H1 (cell line): ENCODE results near the gene WDR19. TPM values are rescaled to one million over a fixed set of nuclear protein-coding genes. Genes with fewer than 3 reads are reported as not detected.

Source experiments
- CTCF ChIA-PET: fragments of 300-600 bp; sonication (Branson Sonifier 250); formaldehyde crosslinking; loops from one replicate; lab custom pipeline; 2021; ENCODE audit not compliant: partially characterized antibody; lab: Charles Lee
- POLR2A ChIA-PET: fragments of 300-600 bp; sonication (Branson Sonifier 250); formaldehyde crosslinking; loops from one replicate; lab custom pipeline; 2021; ENCODE audit warnings: inconsistent platforms; ENCODE audit not compliant: partially characterized antibody; lab: Charles Lee
- DNase-seq, 2 experiments: peaks; one replicate each; pipeline versions ENCODE4 v3.0.0 to v3.0.0-alpha.2; 2010 to 2022; ENCODE audit warnings: low spot score in 2 of 2, low read depth in 1 of 2, mixed read lengths in 1 of 2
- FAIRE-seq: peaks from 2 replicates; lab custom pipeline; 2011; peaks lifted over from hg19 to GRCh38; lab: Jason Lieb, UNC
- H2AFZ ChIP-seq: 2 replicates; pipeline ENCODE4 v1.8.1; 2012; ENCODE audit warnings: low read length, inconsistent platforms
- H2AK5ac ChIP-seq: 2 replicates; pipeline ENCODE4 v1.6.1; 2013; ENCODE audit warnings: low read depth, low read length
- H2BK120ac ChIP-seq: replicated peaks from 2 replicates; pipeline ENCODE3; 2013; ENCODE audit warnings: low read depth, low read length, inconsistent platforms
- H2BK12ac ChIP-seq: 2 replicates; pipeline ENCODE4 v1.6.1; 2013; ENCODE audit warnings: low read depth, low read length
- H2BK15ac ChIP-seq: 2 replicates; pipeline ENCODE4 v1.6.1; 2013; ENCODE audit warnings: low read length
- H2BK20ac ChIP-seq: 2 replicates; pipeline ENCODE4 v1.6.1; 2013; ENCODE audit warnings: low read length
- H2BK5ac ChIP-seq: 2 replicates; pipeline ENCODE4 v1.6.1; 2013; ENCODE audit warnings: low read depth, low read length
- H3K14ac ChIP-seq: 2 replicates; pipeline ENCODE4 v1.6.1; 2013; ENCODE audit warnings: inconsistent platforms; ENCODE audit not compliant: insufficient read length
- H3K18ac ChIP-seq: 2 replicates; pipeline ENCODE4 v1.6.1; 2013; ENCODE audit warnings: low read length; ENCODE audit errors: extremely low read depth
- H3K23ac ChIP-seq: 2 replicates; pipeline ENCODE4 v1.6.1; 2013; ENCODE audit warnings: inconsistent platforms; ENCODE audit not compliant: insufficient read length
- H3K23me2 ChIP-seq: 2 replicates; pipeline ENCODE4 v1.6.1; 2013; ENCODE audit warnings: low read depth, low read length
- H3K27ac ChIP-seq: 2 replicates; pipeline ENCODE4 v1.6.1; 2011; ENCODE audit warnings: low read depth, low read length, inconsistent platforms
- H3K27me3 ChIP-seq, 4 experiments: replicated peaks in 1 of 4; 1 replicate in 1 of 4; 2 replicates in 3 of 4; pipeline versions ENCODE4 v1.6.1 to v1.8.1; 2011 to 2013; ENCODE audit warnings: low read length in 3 of 4, mild to moderate bottlenecking in 3 of 4, inconsistent platforms in 2 of 4, mixed read lengths in 2 of 4, moderate library complexity in 1 of 4; ENCODE audit not compliant: control insufficient read depth in 3 of 4, insufficient read depth in 3 of 4; ENCODE audit errors: extremely low read depth in 1 of 4
- H3K36me3 ChIP-seq, 4 experiments: 2 replicates each; pipeline versions ENCODE4 v1.6.1 to v1.8.1; 2011 to 2013; ENCODE audit warnings: mild to moderate bottlenecking in 4 of 4, low read length in 3 of 4, moderate library complexity in 2 of 4, control low read depth in 1 of 4, inconsistent platforms in 1 of 4; ENCODE audit not compliant: insufficient read depth in 4 of 4, control insufficient read depth in 2 of 4
- H3K4ac ChIP-seq: replicated peaks from 2 replicates; pipeline ENCODE3; 2013; ENCODE audit warnings: low read length, low read depth, mixed read lengths, inconsistent platforms; ENCODE audit not compliant: insufficient read length
- H3K4me1 ChIP-seq, 4 experiments: replicated peaks in 1 of 4; 1 replicate in 1 of 4; 2 replicates in 3 of 4; pipeline versions ENCODE4 v1.6.1 to v1.8.1; 2011 to 2013; ENCODE audit warnings: low read length in 3 of 4, inconsistent platforms in 2 of 4, mixed read lengths in 1 of 4; ENCODE audit not compliant: insufficient read depth in 4 of 4, control insufficient read depth in 3 of 4
- H3K4me2 ChIP-seq, 2 experiments: 2 replicates each; pipeline versions ENCODE4 v1.6.1 to v1.8.1; 2011 to 2013; ENCODE audit warnings: low read depth in 2 of 2, low read length in 2 of 2, control low read depth in 1 of 2, inconsistent platforms in 1 of 2, mild to moderate bottlenecking in 1 of 2; ENCODE audit not compliant: insufficient read depth in 1 of 2
- H3K4me3 ChIP-seq, 4 experiments: fragments of 200-600, 300-600 bp in 1 of 4; sonication (generic), shearing (Covaris generic), sonication (Bioruptor Twin) in 1 of 4; 2 replicates each; pipeline versions ENCODE4 v1.5.1 to v1.8.1; 2011 to 2016; ENCODE audit warnings: low read length in 4 of 4, low read depth in 3 of 4, control low read depth in 2 of 4, inconsistent platforms in 2 of 4, mild to moderate bottlenecking in 2 of 4, mixed read lengths in 1 of 4, moderate library complexity in 1 of 4; ENCODE audit not compliant: insufficient read depth in 2 of 4; ENCODE audit errors: extremely low read depth in 1 of 4
- H3K56ac ChIP-seq: replicated peaks from 2 replicates; pipeline ENCODE3; 2013; ENCODE audit warnings: low read depth, mild to moderate bottlenecking, mixed read lengths, low read length, inconsistent platforms; ENCODE audit not compliant: insufficient read length
- H3K79me1 ChIP-seq: 2 replicates; pipeline ENCODE4 v1.6.1; 2013; ENCODE audit warnings: low read depth, low read length, control low read depth
- H3K79me2 ChIP-seq, 2 experiments: 2 replicates each; pipeline versions ENCODE4 v1.6.1 to v1.8.1; 2012 to 2013; ENCODE audit warnings: low read length in 2 of 2, mild to moderate bottlenecking in 2 of 2, inconsistent platforms in 1 of 2; ENCODE audit not compliant: insufficient read depth in 2 of 2, control insufficient read depth in 1 of 2
- H3K9ac ChIP-seq, 4 experiments: replicated peaks in 1 of 4; 1 replicate in 1 of 4; 2 replicates in 3 of 4; pipeline versions ENCODE4 v1.6.1 to v1.8.1; 2011 to 2013; ENCODE audit warnings: low read depth in 3 of 4, low read length in 3 of 4, control low read depth in 2 of 4, mild to moderate bottlenecking in 2 of 4, moderate library complexity in 2 of 4, inconsistent platforms in 1 of 4; ENCODE audit errors: extremely low read depth in 1 of 4
- H3K9me3 ChIP-seq, 2 experiments: 2 replicates each; pipeline versions ENCODE4 v1.6.1 to v1.8.1; 2012 to 2013; ENCODE audit warnings: mild to moderate bottlenecking in 2 of 2, moderate library complexity in 2 of 2, control low read depth in 1 of 2, inconsistent platforms in 1 of 2, low read depth in 1 of 2, low read length in 1 of 2, mixed read lengths in 1 of 2; ENCODE audit not compliant: insufficient read depth in 2 of 2
- H4K20me1 ChIP-seq, 2 experiments: replicated peaks in 1 of 2; 2 replicates each; pipeline versions ENCODE3 to v1.8.1; 2011 to 2013; ENCODE audit warnings: inconsistent platforms in 2 of 2, low read length in 2 of 2, mild to moderate bottlenecking in 1 of 2; ENCODE audit not compliant: insufficient read depth in 2 of 2, control insufficient read depth in 1 of 2
- H4K5ac ChIP-seq: 2 replicates; pipeline ENCODE4 v1.6.1; 2013; ENCODE audit warnings: low read length, low read depth, mixed read lengths, inconsistent platforms; ENCODE audit not compliant: insufficient read length
- H4K8ac ChIP-seq: 2 replicates; pipeline ENCODE4 v1.8.0; 2013; ENCODE audit warnings: mild to moderate bottlenecking, moderate library complexity, low read length, inconsistent platforms; ENCODE audit not compliant: insufficient read depth; ENCODE audit errors: extremely low read depth
- H4K91ac ChIP-seq: replicated peaks from 2 replicates; pipeline ENCODE3; 2013; ENCODE audit warnings: low read length, mixed read lengths, inconsistent platforms; ENCODE audit not compliant: insufficient read length
- NANOG ChIP-seq: IDR thresholded peaks from 2 replicates; pipeline ENCODE4 v1.6.1; 2011; ENCODE audit warnings: low read length, low read depth, mild to moderate bottlenecking, inconsistent platforms; ENCODE audit not compliant: insufficient read depth, poor library complexity, severe bottlenecking
- NRF1 ChIP-seq: IDR thresholded peaks from 2 replicates; pipeline ENCODE4 v1.6.1; 2011; ENCODE audit warnings: mild to moderate bottlenecking, low read depth, low read length, improper control_type of control experiment
- SP2 ChIP-seq: IDR thresholded peaks from 2 replicates; pipeline ENCODE4 v1.6.1; 2012; ENCODE audit warnings: mild to moderate bottlenecking, low read length, inconsistent platforms
- WGBS, 2 experiments: shearing (Covaris generic) in 1 of 2; methylation state at CpG; one replicate each; pipeline versions ENCODE4 v1.1.6 to v1.1.7; 2013 to 2015; ENCODE audit warnings: low lambda C conversion rate in 2 of 2, mixed read lengths in 2 of 2, inconsistent platforms in 1 of 2, low coverage in 1 of 2, missing lambda C conversion rate in 1 of 2; ENCODE audit not compliant: insufficient replicate concordance in 2 of 2, insufficient coverage in 1 of 2, insufficient read length in 1 of 2; ENCODE audit errors: extremely low coverage in 1 of 2, missing lambda C conversion rate in 1 of 2; 5-methylcytosine and 5-hydroxymethylcytosine counted together
- polyA plus RNA-seq, 7 experiments: library from polyadenylated mRNA; depleted of rRNA in 3 of 7; stranded (reverse) in 5 of 7; unstranded in 2 of 7; fragments of >200 nt in 5 of 7; fragments of 200-250 nt in 2 of 7; gene quantifications; 1 replicate in 5 of 7; 2 replicates in 1 of 7; 4 replicates in 1 of 7; pipeline versions ENCODE4 v1.2.1 to v1.2.3, GENCODE V29; 2011 to 2013; ENCODE audit warnings: missing spikeins in 2 of 7, mixed read lengths in 2 of 7
- total RNA-seq: library from RNA; stranded (reverse); fragmentation: NEBNext Ultra II Directional; extraction: Animal tissue kit (Norgen Biotek cat#: 25700); gene quantifications from 2 replicates; pipeline ENCODE4 v1.2.1, GENCODE V29; 2021
- TF ChIP-seq, protein P1 (sequence below): IDR thresholded peaks from 2 replicates; pipeline ENCODE4 v1.6.1; 2011; ENCODE audit warnings: low read depth, mild to moderate bottlenecking, low read length; ENCODE audit not compliant: insufficient read depth

The WDR19 gene
- total and polyA plus RNA-seq, 2 of the 8 experiments (the other 6 are each of a cell fraction or from before 2014, with no cell fraction given), result 22.2 to 23.3 TPM

DNA sequence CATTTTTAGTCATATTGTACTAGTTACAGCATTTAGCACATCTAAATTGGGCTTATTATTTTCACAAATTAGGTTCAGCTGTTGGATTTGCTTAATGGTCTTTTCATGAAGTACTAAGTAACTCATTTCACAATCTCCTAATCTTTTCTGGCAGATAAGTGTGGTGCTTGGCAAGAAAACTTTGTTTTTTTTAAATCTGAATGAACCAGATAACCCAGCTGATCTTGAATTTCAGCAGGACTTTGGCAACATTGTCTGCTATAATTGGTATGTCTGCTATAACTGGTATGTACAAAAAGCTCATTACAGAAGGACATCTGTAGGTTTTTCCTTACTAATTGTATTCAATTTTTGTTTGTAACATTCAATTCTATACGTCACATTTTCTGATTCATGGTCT is 22.7 kb downstream of the WDR19 start:
- no peak overlapping the region for H3K4ac ChIP-seq
- no peak overlapping the region for H2AFZ ChIP-seq
- FAIRE-seq, result no peak
- H3K9me3 ChIP-seq, result no peaks in the 10 kb centered on the region
- no peak overlapping the region for H2BK5ac ChIP-seq
- H4K5ac ChIP-seq, result no peak overlapping the region
- no peak overlapping the region for H2BK120ac ChIP-seq
- TF ChIP-seq SP2 (no peak), NRF1 (no peak), NANOG (no peak)
- TF ChIP-seq, protein P1, sequence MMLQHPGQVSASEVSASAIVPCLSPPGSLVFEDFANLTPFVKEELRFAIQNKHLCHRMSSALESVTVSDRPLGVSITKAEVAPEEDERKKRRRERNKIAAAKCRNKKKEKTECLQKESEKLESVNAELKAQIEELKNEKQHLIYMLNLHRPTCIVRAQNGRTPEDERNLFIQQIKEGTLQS, result no peak
- TF ChIP-seq, all 59 proteins: peak for 0
- Histone ChIP-seq H3K9ac (no peak overlapping the region), H3K18ac (no peak overlapping the region), H3K56ac (no peak overlapping the region), H3K27me3 (no peaks in the 10 kb centered on the region), H4K20me1 (no peaks in the 10 kb centered on the region), H3K4me2 (no peak overlapping the region), H3K23ac (no peak overlapping the region), H3K27ac (no peak overlapping the region), H3K4me1 (no peaks in the 10 kb centered on the region), H2BK15ac (no peak overlapping the region), H3K79me1 (no peaks in the 10 kb centered on the region), H4K8ac (no peak overlapping the region), H2AK5ac (no peak overlapping the region), H3K23me2 (no peaks in the 10 kb centered on the region), H4K91ac (no peak overlapping the region), H2BK20ac (no peak overlapping the region), H3K36me3 (peaks cover 0 to 16% (median 6%) of the 10 kb centered on the region in 4 experiments; a peak in 6 of 8 replicates), H2BK12ac (no peak overlapping the region), H3K4me3 (no peak overlapping the region), H3K79me2 (no peaks in the 10 kb centered on the region), H3K14ac (no peak overlapping the region)
- CTCF ChIA-PET, result interaction anchor here (1.1 kb wide), 1 partner anchor 344 kb away, joined by 3 read pairs; no protein-coding TSS in a partner anchor
- POLR2A ChIA-PET, result no interaction called here
- DNase-seq, result no peak
- WGBS, 2 experiments, result 96% methylated on average over 1 of the region's 1 CpG; no CpG with 5 or more reads in 1 of the 2 experiments
